Hepatocyte (in vitro differentiated cells): ENCODE data around the gene ADAMTSL4.

ENCODE experiments used
- EZH2 ChIP-seq: fragments of 200-600 bp; sonication (generic); IDR thresholded peaks from 2 replicates; pipeline ENCODE4 v1.6.1; 2016; ENCODE audit warnings: antibody characterized with exemption, mild to moderate bottlenecking, borderline replicate concordance
- TF ChIP-seq, protein P1 (sequence below): fragments of 200-600 bp; sonication (generic); IDR thresholded peaks from 2 replicates; pipeline ENCODE4 v1.5.1; 2016; ENCODE audit warnings: antibody characterized with exemption, mild to moderate bottlenecking; ENCODE audit not compliant: poor library complexity

DNA sequence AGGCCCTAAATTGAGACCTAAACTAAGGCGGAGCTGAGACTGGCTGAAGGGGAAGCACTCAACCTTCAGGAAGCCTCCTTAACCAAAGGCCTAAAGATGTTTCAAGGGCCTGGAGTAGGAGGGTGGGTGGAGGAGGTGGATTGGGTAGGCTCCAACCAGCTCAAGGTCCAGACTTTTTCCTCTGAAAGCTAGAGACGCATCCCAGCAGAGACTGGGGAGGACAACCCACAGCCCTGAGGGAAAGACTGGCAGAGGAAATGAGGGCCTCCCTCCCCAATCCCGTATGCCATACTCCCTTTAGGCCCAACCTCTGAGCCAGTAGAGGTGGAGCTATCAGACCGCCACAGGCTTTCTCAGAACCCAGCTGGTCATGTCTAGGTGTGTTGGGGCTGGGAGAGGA is 40.2 kb upstream of the ADAMTSL4 start:
- TF ChIP-seq, protein P1, sequence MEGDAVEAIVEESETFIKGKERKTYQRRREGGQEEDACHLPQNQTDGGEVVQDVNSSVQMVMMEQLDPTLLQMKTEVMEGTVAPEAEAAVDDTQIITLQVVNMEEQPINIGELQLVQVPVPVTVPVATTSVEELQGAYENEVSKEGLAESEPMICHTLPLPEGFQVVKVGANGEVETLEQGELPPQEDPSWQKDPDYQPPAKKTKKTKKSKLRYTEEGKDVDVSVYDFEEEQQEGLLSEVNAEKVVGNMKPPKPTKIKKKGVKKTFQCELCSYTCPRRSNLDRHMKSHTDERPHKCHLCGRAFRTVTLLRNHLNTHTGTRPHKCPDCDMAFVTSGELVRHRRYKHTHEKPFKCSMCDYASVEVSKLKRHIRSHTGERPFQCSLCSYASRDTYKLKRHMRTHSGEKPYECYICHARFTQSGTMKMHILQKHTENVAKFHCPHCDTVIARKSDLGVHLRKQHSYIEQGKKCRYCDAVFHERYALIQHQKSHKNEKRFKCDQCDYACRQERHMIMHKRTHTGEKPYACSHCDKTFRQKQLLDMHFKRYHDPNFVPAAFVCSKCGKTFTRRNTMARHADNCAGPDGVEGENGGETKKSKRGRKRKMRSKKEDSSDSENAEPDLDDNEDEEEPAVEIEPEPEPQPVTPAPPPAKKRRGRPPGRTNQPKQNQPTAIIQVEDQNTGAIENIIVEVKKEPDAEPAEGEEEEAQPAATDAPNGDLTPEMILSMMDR: no peak
- TF ChIP-seq EZH2: no peak
